ENCODE results near the gene CYGB. TPM values are rescaled to one million over a fixed set of nuclear protein-coding genes. Genes with fewer than 3 reads are reported as not detected.

Gene CYGB
- total RNA-seq, 1 donor from 2014 or later = 3.2 TPM

DNA sequence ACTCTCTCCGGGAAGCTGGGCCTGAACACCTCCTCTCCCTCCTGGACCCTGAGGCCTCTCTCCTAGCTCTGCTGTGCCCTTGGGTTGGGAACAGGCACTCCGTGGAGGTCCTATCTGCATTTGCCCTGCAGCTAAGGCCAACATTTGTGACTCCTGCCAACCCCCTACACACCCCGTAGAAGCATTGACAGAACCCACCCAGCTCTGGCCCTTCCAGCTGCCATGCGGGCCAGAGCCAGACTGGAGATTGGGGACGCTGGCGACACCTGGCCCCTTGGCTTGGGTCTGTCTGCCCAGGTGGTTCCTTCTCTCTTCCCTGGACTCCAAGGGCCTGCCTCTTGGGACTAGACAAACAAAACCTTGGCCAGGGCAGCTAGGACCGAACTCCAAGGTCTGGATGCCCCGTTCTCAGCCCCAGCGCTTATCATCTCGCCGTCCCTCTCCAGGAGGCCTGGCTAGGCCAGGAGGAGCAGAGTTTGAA lies 35.6 kb downstream of the CYGB start:
- no peak for DNase-seq (ENCODE audit: low read depth)

DNA sequence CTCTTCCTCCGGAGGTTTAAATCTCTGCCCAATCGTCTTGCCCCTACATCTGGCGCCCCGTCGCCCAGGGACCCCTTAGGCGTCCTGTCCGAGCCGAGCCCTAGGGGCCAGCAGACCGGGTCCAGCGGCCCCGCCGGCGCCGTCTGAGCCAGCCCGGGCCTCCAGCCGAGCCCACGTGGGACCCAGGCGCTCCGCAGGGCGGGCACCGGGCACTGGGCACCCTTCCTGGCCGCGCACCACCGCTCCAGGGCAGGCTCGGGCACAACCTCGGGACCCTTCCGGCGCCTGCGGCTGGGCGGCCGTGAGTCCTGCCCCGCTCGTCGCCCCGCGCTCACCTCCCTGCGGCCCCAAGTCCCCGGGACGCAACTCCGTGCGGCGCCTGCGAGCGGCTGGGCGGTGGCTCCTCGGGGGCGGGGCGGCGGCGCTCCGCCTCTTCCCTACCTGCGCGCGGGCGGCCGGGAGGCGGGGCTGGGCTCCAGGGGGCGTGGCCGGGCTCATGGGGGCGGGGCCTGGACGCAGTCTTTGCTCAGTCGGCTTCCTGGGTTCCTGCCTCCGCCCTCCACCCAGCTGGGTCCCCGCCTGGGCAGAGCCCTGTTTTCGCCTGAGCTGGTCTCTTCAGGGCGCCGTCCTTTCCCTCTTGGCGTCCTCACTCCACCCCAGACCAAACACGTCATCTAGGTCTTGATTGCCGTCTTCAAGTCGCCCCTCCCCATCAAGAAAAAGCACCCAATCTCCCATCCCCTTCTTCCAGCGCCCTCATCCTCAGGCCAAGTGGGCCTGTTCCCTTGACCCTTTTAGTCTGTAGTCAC lies 36.3 kb downstream of the CYGB start, which contains the start of gene RHBDF2:
Gene RHBDF2, minus strand, starts transcription at position 406 of the 809 bp plus-strand sequence. CDS start 19,899 bp downstream, outside the sequence.
- peak; percentile 71 for DNase-seq (ENCODE audit: low read depth)

DNA sequence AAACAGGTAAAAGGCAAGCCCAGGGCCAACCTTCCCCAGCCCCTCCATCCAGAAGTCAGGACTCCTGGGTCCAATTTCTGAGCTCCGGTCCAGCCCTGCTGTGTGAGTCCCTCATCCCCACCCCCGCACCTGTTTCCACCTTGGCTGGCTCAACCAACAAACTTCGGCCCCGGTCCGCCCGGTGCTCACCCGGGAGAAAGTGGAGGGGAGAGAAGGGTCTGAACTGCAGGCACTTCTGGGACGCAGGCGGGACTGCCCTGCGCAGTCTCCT lies 36.8 kb downstream of the CYGB start:
- no peak for DNase-seq (ENCODE audit: low read depth)

DNA sequence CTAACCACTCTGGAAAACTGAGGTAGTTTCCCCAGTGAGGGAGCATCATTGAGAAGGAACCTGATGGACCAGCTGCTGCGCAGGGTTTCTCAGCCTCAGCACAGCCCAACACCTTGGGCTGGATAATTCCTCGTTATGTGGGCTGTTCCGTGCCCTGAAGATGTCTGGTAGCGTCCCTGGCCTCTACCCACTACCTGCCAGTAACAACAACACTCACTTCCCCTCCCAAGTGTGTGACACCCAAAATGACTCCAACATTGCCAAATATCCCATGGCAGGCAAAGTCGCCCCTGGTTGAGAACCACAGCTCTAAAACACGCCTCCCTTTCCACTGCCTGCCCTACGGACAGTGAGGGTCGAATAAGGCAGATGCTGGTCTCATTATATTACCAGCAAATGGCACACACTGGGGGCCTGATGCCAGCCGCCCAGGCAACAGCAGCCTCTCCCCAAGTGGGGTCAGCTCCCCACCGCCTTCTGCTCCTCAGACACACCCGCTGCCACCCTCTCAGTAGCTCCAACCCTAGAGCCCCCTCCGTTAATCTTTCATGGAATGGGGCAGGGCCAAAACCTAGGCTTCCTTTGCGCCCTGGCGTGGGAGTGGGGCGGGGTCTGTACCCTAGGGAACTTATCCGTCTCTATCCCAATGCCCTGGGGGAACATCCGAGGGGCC lies 37.3 kb downstream of the CYGB start:
- DNase-seq (ENCODE audit: low read depth) = no peak

DNA sequence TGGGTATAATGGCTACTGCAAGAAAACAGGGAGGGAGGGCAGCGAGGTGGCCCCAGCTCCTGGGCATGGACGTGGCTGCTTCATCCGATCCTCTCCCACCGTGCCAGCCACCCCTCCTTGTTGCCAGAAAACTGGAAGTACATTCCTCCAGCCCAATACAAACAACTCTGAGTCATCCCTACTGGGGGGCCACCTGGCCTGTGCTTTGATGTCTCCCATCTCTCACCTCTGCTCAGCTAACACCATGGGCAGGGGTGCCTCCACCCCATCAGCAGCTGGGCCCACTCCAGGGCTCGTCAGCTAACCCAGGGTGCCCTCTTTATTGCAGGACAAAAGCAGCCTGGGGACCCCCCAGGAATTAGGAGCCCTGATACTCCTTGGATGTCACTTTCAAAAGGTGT lies 38.2 kb downstream of the CYGB start:
- no peak for DNase-seq (ENCODE audit: low read depth)

DNA sequence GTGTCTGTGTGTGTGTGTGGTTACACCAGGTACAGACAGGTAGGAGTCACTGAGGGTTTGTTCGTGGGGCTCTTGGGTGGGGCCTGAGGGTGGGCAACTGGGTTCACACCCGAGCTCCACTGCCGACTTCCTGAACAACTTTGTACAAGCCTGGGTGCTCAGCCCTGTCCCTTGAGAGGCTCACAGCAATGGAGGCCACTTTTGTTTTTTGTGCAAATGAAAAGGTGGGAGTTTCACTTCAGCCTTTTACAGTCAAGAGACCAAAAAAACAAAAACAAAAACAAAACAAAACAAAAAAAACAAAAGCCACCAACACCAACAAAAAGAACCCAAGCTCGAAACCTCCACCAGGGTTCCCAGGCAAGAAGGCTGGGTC lies 38.6 kb downstream of the CYGB start:
- no peak for DNase-seq (ENCODE audit: low read depth)

DNA sequence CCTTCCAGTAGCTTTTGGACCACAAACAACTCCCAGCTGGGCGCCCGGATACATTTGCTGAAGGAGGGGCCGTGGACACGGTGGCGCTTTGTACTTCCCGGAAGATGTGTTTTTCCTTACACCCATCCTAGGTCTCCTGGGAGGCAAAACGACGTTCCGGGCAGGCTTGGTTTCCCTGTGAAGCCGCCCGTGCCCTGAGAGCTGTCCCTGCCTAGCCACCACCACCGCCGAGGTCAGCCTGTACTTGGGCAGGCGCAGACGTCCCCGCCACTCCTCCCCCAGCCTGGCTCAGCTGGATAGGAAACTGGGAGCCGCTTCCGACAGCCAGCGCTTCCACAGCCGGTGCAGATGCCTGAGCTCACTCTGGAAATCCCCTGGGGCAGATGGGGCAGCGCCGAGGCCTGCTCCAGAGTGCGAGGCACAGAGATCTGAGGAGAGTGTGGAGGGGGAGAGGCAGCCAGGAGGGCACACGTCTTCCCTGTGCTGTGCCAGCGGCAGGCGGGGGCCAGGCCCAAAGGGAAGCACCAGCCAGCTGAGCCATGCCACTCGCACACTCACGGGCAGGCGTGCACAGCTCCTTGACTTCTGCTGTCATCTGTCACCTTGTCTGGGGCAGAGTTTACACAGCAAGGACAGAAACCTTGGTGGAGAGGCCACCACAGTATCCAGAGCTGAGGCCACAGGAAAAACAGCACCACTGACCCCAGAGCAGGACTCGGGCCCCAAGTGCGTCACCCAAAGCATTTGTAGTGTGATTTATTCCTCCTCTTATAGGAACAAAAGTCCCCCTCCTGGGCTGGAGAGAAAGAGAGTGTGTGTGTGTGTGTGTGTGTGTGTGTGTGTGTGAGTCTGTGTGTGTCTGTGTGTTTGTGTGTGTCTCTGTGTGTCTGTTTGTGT lies 39.3 kb downstream of the CYGB start:
- DNase-seq (ENCODE audit: low read depth) = peak; percentile 91

DNA sequence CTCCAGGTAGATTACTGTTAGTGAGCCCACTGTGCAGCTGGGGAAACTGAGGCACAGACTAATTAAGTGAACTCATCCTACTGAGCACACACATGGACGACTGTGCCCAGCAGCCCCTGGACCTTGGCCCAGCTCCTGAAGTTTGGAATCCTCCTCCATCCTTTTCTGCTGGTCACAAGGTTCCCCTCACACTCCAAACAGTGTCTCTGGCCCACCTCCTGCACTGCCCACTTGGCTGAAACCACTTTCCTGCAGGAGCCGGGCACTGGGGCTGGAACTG lies 39.9 kb downstream of the CYGB start:
- no peak for DNase-seq (ENCODE audit: low read depth)

DNA sequence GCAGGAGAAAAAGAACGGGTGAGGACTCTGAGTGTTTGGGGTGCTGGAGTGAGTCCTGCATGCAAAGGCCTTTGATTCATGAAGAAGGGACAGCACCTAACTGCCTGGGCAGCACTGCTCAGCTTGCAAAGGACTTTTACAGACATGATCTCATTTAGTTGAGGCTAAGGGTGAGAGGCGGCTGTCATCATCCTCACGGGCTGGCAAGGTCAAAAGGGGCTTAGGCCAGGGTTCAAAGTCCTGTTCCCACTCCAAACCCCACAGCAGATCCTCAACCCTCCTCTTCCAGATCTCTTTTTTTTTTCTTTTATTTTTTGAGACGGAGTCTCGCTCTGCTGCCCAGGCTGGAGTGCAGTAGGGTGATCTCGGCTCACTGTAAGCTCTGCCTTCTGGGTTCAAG lies 41.0 kb downstream of the CYGB start:
- no peak for DNase-seq (ENCODE audit: low read depth)

DNA sequence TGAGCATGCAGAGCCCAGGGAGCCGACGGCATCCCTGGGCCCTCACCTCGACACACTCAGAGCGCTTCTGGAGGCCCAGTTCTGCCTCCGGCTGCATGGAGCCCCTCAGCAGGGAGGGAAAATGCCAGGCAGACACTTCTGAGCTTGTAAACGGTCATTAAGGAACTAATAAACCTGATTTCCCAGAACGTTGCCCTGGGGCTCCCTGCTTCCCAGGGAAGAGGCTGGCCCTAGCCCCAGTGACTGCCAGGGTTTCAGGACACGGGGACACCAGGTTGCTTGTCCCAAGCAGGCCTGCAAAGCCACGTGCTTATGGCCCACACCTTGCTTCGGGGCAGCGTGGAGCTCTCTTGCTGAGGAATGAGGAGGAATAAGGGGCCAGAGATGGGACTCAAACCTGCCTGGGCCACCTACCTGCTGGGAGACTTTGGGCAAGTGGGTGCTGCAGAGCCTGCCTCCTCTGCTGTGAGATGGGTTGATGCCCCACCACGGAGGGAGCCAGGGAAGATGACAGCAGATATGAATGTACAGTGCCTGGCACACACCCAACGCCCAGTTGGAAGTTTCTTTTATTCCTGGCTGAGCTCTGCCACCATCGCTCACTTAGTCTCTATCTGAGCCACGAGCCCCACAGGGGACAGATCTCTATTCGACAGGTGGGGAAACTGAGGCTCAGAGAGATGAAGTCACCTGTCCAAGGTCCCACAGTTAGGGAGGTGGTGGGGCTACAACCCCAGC lies 41.7 kb downstream of the CYGB start:
- no peak for DNase-seq (ENCODE audit: low read depth)

DNA sequence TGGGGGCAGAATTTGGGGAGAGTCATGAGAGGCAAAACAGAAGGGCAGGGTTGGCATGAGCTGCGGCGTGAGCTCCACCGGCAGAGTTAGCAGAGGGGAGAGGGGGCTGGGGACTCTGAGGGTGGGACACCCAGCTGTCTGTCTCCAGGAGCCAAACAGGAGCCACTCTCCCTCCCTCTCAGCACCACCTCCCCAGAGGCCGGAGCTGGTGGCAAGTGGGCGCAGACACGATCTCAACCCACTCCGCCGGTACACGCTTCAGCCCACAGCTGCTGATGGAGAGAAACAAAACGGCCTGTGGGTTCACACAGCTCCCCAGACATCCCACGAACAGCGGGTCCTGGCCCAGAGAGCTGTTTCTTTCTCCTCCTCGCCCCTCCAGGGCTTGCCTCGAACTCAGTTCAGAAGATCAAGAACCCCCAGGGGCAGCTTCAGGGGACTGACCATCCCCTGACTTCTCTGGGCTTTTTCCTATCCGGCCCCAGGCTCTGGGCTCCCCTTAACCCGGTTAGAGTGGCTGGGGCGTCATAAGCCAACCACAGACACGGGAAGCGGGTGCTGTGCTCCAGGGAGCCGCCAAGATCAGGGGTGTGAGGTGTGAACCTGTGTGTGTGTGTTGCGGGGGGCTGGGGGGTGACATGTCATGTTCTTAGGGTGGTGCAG lies 43.9 kb downstream of the CYGB start:
- DNase-seq (ENCODE audit: low read depth) = peak; percentile 80

DNA sequence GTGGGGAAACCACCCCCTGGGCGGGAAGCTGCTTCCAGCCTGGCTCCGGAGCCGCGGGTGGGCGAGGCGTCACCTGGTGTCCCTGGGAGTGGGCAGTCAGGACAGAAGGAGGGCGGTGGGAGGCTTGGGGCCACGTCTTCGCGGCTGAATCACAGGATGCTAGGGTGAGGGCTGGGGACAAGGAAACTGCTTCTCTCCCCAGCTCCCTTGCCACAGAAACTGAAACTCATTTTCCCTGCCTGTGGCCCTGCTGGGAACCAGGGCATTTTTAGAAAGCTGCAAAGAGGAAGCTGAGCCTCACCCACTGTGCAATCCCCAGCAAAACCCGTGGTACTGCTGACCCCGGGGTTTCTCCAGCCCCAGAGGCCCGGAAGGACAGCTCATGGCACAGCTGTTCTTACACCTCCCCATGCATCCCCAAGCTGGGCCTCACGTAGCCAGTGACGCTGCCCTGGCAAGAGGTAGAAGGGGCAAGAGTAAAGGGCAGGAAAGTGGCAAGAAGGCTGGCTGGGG lies 44.5 kb downstream of the CYGB start:
- peak; percentile 88 for DNase-seq (ENCODE audit: low read depth)

DNA sequence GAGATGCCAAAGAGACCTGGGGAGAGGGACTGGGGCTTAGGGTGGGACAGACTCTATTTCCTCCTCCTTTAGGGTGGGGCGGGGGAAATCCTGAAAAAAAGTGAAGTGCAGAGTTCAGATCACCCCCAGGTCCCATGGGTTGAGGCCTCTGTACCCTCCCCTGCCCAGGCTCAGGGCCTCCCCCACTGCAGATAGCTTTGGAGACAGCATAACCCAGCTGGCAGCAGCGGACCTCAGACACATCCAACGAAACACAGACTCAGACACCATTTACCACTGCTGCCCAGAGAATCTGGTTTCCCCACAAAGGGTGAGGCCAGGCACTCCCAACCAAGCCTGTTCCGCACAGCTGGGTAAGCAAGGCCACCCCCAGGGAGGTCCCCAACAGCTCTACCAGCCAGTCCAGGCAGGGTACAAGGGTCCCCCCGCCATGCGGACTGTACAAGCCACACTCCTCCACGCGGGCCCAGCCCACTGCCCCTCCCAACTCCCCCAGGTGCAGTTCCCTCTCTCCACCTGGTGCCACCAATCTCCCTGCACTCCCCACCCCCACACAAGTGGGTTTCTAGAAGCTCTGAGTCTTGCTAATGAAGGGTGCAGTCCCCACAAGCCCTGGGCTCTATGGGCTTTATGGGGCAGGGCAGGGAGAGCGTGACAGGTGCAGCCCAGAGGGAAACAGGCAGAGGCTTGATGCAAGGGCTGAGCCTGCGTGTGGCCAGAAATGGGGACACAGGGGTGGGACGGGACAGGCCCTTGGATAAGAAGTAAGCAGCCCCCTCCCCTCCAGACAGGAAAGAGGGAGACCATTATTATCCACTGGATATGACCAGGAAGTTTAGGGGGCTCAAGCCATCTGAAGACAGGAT lies 45.2 kb downstream of the CYGB start:
- DNase-seq (ENCODE audit: low read depth) = peak; percentile 79

DNA sequence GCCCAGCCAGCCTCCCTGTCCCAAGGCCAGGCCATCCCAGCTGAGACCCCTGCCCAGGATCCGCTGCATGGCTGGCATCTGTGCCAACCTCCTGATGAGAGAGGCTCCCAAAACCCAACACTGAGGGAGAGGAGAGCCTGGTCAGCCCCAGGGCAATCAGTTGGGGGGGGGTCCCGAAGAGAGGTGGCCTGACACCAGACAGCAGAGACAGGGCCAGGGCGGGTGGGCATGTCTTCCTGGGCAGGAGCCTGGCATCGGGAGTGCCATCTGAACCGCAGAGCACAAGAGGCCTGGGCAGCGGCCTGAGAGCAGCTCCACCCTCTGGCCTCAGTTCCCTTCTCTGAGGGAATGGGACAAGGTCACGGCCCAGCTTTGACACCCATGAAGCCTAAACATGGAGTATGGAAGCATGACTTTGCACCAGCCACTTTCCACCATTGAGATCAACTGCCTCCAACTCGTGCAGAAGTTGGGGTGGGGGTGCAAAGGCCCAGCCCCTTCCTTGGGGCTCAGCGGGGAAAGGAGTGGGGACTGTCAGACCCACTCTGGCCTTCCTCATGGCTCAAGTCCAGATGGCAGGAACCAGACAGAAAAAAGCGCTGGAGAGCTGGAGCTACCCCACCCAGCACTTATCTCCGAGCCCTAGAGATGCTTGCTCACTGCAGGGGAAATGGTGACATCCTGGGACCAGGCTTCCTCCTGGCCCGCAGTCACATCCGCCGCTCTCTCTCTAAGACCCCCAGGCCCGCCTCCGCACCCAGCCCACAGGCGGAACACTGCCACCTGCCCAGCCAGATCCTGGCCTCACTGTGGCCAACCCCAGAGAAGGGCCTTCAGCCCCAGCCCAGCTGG lies 46.0 kb downstream of the CYGB start:
- DNase-seq (ENCODE audit: low read depth) = no peak

DNA sequence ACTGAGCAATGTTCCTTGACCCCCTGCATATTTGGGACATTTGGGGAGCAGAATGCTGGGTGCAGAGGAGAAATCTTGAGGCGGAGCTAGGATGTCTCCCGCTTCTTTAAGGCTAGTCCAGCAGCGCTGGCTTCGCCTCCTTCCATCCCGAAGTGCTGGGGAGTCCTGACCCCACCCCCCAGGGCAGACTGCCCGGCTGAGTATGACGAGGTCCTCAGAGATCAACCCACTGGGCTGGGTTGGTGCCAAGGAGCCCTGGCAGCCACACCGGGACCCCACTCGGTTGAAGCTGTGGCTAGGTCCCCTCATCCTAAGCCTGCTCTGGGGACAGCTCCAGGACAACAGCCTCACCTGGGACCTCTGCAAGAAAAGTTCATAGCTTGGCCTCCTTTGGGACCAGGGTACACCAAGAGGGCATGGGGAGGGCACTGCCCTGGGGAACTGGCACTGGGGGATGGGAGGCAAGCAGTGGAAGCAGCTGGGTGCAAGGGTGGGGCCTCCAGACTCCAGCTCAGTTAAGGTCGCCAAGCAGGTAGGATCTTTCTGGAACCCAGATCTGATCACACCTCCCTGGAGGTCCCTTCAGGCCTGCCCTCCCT lies 47.3 kb downstream of the CYGB start:
- DNase-seq (ENCODE audit: low read depth) = no peak

DNA sequence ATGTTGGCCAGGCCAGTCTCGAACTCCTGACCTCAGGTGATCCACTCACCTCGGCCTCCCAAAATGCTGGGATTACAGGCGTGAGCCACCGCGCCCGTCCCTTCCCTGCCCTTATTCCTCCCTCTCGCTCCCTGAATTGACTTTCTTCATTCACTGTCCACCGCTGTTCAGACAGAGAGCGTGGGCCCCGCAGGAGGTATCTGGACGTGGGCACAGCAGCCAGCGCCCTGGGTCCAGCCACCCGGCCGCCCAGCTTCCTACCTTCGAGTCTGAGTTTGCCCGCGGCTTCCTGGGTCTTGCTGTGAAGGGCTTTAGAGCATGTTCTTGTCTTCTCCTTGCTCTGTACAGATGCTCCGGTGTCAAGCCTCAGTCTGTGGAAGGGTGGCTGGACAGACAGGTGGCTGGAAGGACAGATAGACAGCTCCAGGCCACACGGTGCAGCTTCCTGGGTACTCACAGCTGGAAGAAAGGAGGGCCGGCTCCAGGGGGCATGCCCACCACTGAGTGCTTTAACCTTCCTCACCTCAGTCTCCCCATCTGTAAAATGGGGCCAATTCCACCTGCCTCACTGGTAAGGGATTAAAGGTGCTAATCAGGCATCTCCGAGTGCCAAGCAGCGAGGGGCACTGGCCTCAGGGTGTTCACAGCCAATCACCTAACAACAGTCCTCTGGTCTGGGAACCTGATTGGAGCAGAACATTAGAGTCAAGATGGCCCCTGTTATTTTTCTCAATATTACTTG lies 49.9 kb downstream of the CYGB start:
- no peak for DNase-seq (ENCODE audit: low read depth)

DNA sequence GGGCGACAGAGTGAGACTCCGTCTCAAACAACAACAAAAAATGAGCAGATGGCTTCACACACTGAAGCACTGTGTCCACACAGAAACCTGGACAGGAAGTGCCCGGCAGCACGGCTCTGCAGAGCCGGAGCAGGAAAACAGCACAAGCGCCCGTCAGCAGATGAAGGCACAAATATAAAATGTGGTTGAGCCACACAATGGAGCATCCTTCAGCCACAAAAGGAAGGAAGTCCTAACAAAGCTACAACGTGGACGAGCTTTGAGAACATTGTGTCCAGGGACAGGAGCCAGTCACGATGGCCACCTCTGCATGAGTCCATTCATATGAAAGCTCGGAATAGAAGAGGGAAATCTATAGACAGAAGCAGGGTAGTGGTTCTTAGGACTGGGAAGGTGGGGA lies 51.9 kb downstream of the CYGB start:
- DNase-seq (ENCODE audit: low read depth) = no peak
